Body of pancreas (tissue), 4 donors: ENCODE measurements around the gene ERC2. TPM values are rescaled to one million over a fixed set of nuclear protein-coding genes. Genes with fewer than 3 reads are reported as not detected.

Source experiments
- ATAC-seq: fragments of 150-250 bp; one replicate; pipeline ENCODE4 v1.9.1; 2016
- DNase-seq, 4 donors: peaks; one replicate each; pipeline ENCODE4 v3.0.0-alpha.2; 2019
- H3K27ac ChIP-seq, 4 donors: fragments of 200-600 bp; sonication (generic); 1 replicate in 3 of 4; 2 replicates in 1 of 4; pipeline versions ENCODE4 v1.5.1 to v1.6.1; 2016 to 2019; ENCODE audit warnings: mild to moderate bottlenecking in 1 of 4, mixed read lengths in 1 of 4, moderate library complexity in 1 of 4
- H3K27me3 ChIP-seq, 2 donors: fragments of 200-600 bp; sonication (generic); one replicate each; pipeline ENCODE4 v1.6.0; 2016; ENCODE audit warnings: mild to moderate bottlenecking in 1 of 2
- H3K36me3 ChIP-seq, 2 donors: fragments of 200-600 bp; sonication (generic); replicated peaks in 1 of 2; 2 replicates each; pipeline ENCODE4 v1.5.1; 2016; ENCODE audit warnings: low read depth in 2 of 2; ENCODE audit not compliant: insufficient read depth in 1 of 2
- H3K4me1 ChIP-seq: fragments of 200-600 bp; sonication (generic); one replicate; pipeline ENCODE4 v1.6.0; 2016
- H3K4me3 ChIP-seq, 2 donors: fragments of 200-600 bp; sonication (generic); 1 replicate in 1 of 2; 2 replicates in 1 of 2; pipeline ENCODE4 v1.5.1; 2016 to 2019
- H3K9me3 ChIP-seq, 3 donors: fragments of 200-600 bp; sonication (generic); 1 replicate in 2 of 3; 2 replicates in 1 of 3; pipeline ENCODE4 v1.5.1; 2016
- CTCF ChIP-seq, 7 experiments: fragments of 450-650 bp in 4 of 7; fragments of 200-600 bp in 3 of 7; sonication (generic) in 3 of 7; IDR thresholded peaks; one replicate each; pipeline ENCODE4 v1.5.1; 2016 to 2019; ENCODE audit warnings: antibody characterized with exemption in 7 of 7
- POLR2A ChIP-seq, 3 donors: fragments of 450-650 bp; IDR thresholded peaks; one replicate each; pipeline ENCODE4 v1.6.1; 2016; ENCODE audit warnings: antibody characterized with exemption in 3 of 3, mild to moderate bottlenecking in 2 of 3
- WGBS, 2 donors: methylation state at CpG; one replicate each; pipeline ENCODE4 v1.1.5; 2017; 5-methylcytosine and 5-hydroxymethylcytosine counted together
- intact Hi-C: fragments of 100-400 bp; cut with DNase I; formaldehyde crosslinking; loops from one replicate; pipeline ENCODE4 v1.15.1; 2023
- total RNA-seq, 2 donors: library from RNA; depleted of rRNA; stranded (reverse); fragments of >200 nt; gene quantifications; one replicate each; pipeline ENCODE4 v1.1.0, GENCODE V29; 2016

ERC2 gene
- total RNA-seq, 2 donors from 2014 or later = 4.0 to 4.7 TPM

GRCh38 chr3:55858727-55859126, 609.5 kb downstream of the ERC2 start:
- no peak for TF ChIP-seq POLR2A (IDR thresholded peaks at IDR 0.05)
- TF ChIP-seq CTCF (IDR thresholded peaks at IDR 0.05) = no peak
- H3K9me3 ChIP-seq = no peaks in the 10 kb centered on the region
- no peak overlapping the region for H3K4me3 ChIP-seq
- no peak for ATAC-seq
- H3K27me3 ChIP-seq = no peaks in the 10 kb centered on the region
- 83 to 91% methylated on average over 4 of the region's 4 CpGs for WGBS, 2 donors
- H3K27ac ChIP-seq = no peak overlapping the region
- no peaks in the 10 kb centered on the region for H3K36me3 ChIP-seq
- no peak for DNase-seq
- intact Hi-C loops = no loop called here
- no peaks in the 10 kb centered on the region for H3K4me1 ChIP-seq

- no peak for ATAC-seq
- intact Hi-C loops = no loop called here
- WGBS, 2 donors = 29 to 37% methylated on average over 1 of the region's 1 CpG
- no peak for DNase-seq
- TF ChIP-seq CTCF (IDR thresholded peaks at IDR 0.05) = no peak
- TF ChIP-seq POLR2A (IDR thresholded peaks at IDR 0.05) = no peak
- H3K36me3 ChIP-seq = no peaks in the 10 kb centered on the region
- H3K27me3 ChIP-seq = no peaks in the 10 kb centered on the region
- H3K9me3 ChIP-seq = no peaks in the 10 kb centered on the region
- no peaks in the 10 kb centered on the region for H3K4me1 ChIP-seq
- no peak overlapping the region for H3K4me3 ChIP-seq
- no peak overlapping the region for H3K27ac ChIP-seq
These were observed 610.0 kb downstream of the ERC2 start for GRCh38 chr3:55858302-55858701.

GRCh38 chr3:55857633-55858032, 610.6 kb downstream of the ERC2 start:
- 69 to 73% methylated on average over 2 of the region's 2 CpGs for WGBS, 2 donors
- Histone ChIP-seq H3K36me3 (no peaks in the 10 kb centered on the region), H3K27me3 (no peaks in the 10 kb centered on the region), H3K9me3 (no peaks in the 10 kb centered on the region), H3K4me3 (no peak overlapping the region), H3K4me1 (no peaks in the 10 kb centered on the region), H3K27ac (no peak overlapping the region)
- no peak for DNase-seq
- intact Hi-C loops = no loop called here
- no peak for ATAC-seq
- TF ChIP-seq POLR2A (IDR thresholded peaks at IDR 0.05) = no peak
- TF ChIP-seq CTCF (IDR thresholded peaks at IDR 0.05) = no peak

- no peaks in the 10 kb centered on the region for H3K36me3 ChIP-seq
- TF ChIP-seq CTCF (IDR thresholded peaks at IDR 0.05) (no peak), POLR2A (IDR thresholded peaks at IDR 0.05) (no peak)
- ATAC-seq = no peak
- DNase-seq = no peak
- H3K27ac ChIP-seq = no peak overlapping the region
- H3K27me3 ChIP-seq = no peaks in the 10 kb centered on the region
- H3K9me3 ChIP-seq = no peaks in the 10 kb centered on the region
- intact Hi-C loops = no loop called here
- H3K4me3 ChIP-seq = no peak overlapping the region
- no peaks in the 10 kb centered on the region for H3K4me1 ChIP-seq
- 39 to 57% methylated on average over 2 of the region's 2 CpGs for WGBS, 2 donors
These were observed 613.0 kb downstream of the ERC2 start for GRCh38 chr3:55855311-55855710.

GRCh38 chr3:55854494-55854893, 613.8 kb downstream of the ERC2 start:
- Histone ChIP-seq H3K27me3 (no peaks in the 10 kb centered on the region), H3K27ac (no peak overlapping the region), H3K9me3 (no peaks in the 10 kb centered on the region), H3K4me3 (no peak overlapping the region), H3K4me1 (no peaks in the 10 kb centered on the region), H3K36me3 (no peaks in the 10 kb centered on the region)
- TF ChIP-seq POLR2A (IDR thresholded peaks at IDR 0.05) (no peak), CTCF (IDR thresholded peaks at IDR 0.05) (no peak)
- ATAC-seq (no peak), DNase-seq (no peak)
- intact Hi-C loops = no loop called here
- 71 to 84% methylated on average over 5 of the region's 5 CpGs for WGBS, 2 donors
